ENCODE results near the gene KDR. TPM values are rescaled to one million over a fixed set of nuclear protein-coding genes. Genes with fewer than 3 reads are reported as not detected.

KDR gene
- polyA plus RNA-seq, 1 donor from 2014 or later: not detected

DNA sequence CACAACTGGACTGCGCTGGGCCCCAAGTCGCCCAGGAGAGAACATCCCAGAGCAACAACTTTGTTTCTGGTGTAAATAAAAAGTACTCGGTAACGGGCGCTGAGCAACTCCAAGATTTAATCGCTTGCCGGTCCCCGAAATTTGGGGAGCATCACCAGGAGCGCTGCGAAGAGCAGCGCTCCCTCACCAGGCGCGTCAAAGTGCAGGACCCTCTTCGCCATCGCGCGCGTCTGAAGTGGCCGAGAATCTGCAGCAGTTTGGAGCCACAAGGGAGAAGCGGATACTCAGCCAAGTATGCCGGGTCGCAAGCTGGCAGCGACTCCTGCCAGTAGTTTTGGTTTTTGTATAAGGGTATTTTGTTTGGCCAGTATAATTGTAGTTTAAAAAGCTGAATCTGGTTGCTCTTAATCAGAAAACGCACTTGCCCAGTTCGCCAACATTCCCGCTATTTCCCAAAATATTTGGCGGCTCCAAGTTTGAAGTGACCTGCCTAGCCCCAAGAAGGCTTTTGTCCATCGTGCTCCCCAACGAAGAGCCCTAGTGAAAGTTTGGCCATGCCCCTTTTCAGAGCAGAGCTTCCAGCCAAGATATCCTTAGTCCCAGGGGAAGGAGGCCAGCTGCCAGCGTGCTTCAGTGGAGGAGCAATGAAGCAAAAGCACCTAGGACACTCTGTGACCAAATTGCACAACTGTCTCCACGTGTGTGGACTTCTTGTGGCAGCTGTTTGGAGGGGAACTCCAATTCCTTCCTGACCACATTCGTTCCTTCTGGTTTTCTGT, 557 bp upstream of the KDR start:
- Histone ChIP-seq H3K79me2 (replicated peaks; ENCODE audit: insufficient read depth, low read length) (no peaks in the 10 kb centered on the region), H3K9me3 (ENCODE audit: low read length) (no peaks in the 10 kb centered on the region), H3K9me2 (ENCODE audit: insufficient read depth, low read length) (no peaks in the 10 kb centered on the region), H4K20me1 (ENCODE audit: insufficient read depth) (no peaks in the 10 kb centered on the region), H3F3A (ENCODE audit: insufficient read depth, low read length, poor library complexity, severe bottlenecking) (no peaks in the 10 kb centered on the region), H3K27ac (ENCODE audit: low read length) (no peak overlapping the region), H3K4me2 (ENCODE audit: low read length) (peak overlapping the region; percentile 67), H2AFZ (ENCODE audit: low read depth, low read length) (no peak overlapping the region), H3K27me3 (ENCODE audit: insufficient read depth, low read depth, low read length) (peaks cover 38% of the 10 kb centered on the region), H3K9ac (ENCODE audit: low read length) (no peak overlapping the region), H3K36me3 (ENCODE audit: insufficient read depth, low read length) (no peaks in the 10 kb centered on the region), H3K4me3 (ENCODE audit: low read length) (peak overlapping the region; percentile 75)
- TF ChIP-seq EP300 (conservative IDR thresholded peaks at IDR 0.05; ENCODE audit: poor library complexity, severe bottlenecking): no peak
- TF ChIP-seq TAF1 (IDR thresholded peaks at IDR 0.05; ENCODE audit: low read depth): no peak
- no peak for TF ChIP-seq RAD21 (conservative IDR thresholded peaks at IDR 0.05)
- TF ChIP-seq, protein P1, sequence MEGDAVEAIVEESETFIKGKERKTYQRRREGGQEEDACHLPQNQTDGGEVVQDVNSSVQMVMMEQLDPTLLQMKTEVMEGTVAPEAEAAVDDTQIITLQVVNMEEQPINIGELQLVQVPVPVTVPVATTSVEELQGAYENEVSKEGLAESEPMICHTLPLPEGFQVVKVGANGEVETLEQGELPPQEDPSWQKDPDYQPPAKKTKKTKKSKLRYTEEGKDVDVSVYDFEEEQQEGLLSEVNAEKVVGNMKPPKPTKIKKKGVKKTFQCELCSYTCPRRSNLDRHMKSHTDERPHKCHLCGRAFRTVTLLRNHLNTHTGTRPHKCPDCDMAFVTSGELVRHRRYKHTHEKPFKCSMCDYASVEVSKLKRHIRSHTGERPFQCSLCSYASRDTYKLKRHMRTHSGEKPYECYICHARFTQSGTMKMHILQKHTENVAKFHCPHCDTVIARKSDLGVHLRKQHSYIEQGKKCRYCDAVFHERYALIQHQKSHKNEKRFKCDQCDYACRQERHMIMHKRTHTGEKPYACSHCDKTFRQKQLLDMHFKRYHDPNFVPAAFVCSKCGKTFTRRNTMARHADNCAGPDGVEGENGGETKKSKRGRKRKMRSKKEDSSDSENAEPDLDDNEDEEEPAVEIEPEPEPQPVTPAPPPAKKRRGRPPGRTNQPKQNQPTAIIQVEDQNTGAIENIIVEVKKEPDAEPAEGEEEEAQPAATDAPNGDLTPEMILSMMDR (IDR thresholded peaks at IDR 0.05; ENCODE audit: poor library complexity, severe bottlenecking): no peak
- TF ChIP-seq MXI1 (conservative IDR thresholded peaks at IDR 0.05; ENCODE audit: poor library complexity, severe bottlenecking): no peak

DNA sequence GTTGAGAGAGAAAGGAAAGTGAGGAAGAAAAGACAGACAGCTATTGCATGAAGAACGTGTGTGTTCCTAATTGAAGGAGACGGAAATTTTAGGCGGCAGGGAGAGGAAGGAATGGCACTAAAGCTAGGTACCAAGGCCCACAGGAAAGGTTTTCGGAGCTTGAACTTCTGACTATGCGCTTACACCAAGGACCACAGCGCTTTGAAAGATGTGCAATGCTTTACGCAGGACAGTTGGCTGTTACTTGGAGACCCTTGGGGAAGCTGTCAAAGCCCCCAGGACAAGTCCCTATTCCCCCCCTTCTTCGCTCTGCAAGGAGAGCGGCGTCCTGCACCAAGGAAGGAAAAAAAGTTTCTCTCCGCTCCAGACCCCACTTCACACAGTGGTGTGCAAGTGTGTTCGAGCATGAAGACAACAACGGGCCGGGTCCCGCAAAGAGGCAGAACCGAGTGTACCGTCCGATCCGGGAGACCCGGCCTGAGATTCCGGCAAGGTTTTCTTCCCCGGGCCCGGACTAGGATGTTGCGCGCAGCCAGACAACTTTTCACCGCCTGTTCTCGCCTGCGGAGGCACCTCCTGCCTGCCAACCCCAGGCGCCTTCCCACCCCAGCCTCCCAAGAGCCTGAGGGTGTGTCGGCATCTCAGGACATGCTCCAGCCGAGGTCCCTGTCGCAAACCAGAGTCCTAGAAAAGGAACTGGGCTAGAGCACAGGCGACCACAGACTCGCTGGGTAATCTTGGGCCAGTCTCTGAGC, 896 bp downstream of the KDR start:
- Histone ChIP-seq H3K36me3 (ENCODE audit: insufficient read depth, low read length) (no peaks in the 10 kb centered on the region), H3K4me2 (ENCODE audit: low read length) (no peak overlapping the region), H2AFZ (ENCODE audit: low read depth, low read length) (no peak overlapping the region), H3K4me3 (ENCODE audit: low read length) (peak overlapping the region; percentile 75), H3K9me3 (ENCODE audit: low read length) (no peaks in the 10 kb centered on the region), H3K27me3 (ENCODE audit: insufficient read depth, low read depth, low read length) (peaks cover 38% of the 10 kb centered on the region), H4K20me1 (ENCODE audit: insufficient read depth) (no peaks in the 10 kb centered on the region), H3K79me2 (replicated peaks; ENCODE audit: insufficient read depth, low read length) (no peaks in the 10 kb centered on the region), H3K9ac (ENCODE audit: low read length) (no peak overlapping the region), H3K27ac (ENCODE audit: low read length) (no peak overlapping the region), H3F3A (ENCODE audit: insufficient read depth, low read length, poor library complexity, severe bottlenecking) (no peaks in the 10 kb centered on the region), H3K9me2 (ENCODE audit: insufficient read depth, low read length) (no peaks in the 10 kb centered on the region)
- TF ChIP-seq MXI1 (conservative IDR thresholded peaks at IDR 0.05; ENCODE audit: poor library complexity, severe bottlenecking) (no peak), EP300 (conservative IDR thresholded peaks at IDR 0.05; ENCODE audit: poor library complexity, severe bottlenecking) (no peak), TAF1 (IDR thresholded peaks at IDR 0.05; ENCODE audit: low read depth) (no peak)
- TF ChIP-seq, protein P1 (IDR thresholded peaks at IDR 0.05; ENCODE audit: poor library complexity, severe bottlenecking): no peak

DNA sequence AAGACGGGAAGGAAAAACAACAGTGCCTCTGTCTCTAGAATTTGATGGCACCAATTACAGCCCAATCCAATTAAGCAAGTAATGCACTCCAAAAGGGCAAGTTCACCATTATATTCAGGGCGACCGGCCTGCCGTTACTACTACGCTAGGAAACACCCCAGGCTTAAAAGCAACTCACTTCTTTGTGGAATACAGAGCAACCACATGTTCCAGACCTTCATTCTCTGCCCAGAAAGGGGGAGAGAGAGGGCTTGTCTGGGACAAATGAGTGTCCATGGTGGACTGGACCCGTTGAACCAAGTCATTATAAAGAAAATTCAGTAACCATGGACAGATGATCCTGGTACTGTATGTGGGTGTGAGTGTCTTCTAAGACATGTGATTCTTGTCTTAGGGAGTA, 1.6 kb downstream of the KDR start:
- Histone ChIP-seq H3K79me2 (replicated peaks; ENCODE audit: insufficient read depth, low read length) (no peaks in the 10 kb centered on the region), H3K36me3 (ENCODE audit: insufficient read depth, low read length) (no peaks in the 10 kb centered on the region), H3K4me2 (ENCODE audit: low read length) (no peak overlapping the region), H3F3A (ENCODE audit: insufficient read depth, low read length, poor library complexity, severe bottlenecking) (no peaks in the 10 kb centered on the region), H4K20me1 (ENCODE audit: insufficient read depth) (no peaks in the 10 kb centered on the region), H3K4me3 (ENCODE audit: low read length) (no peak overlapping the region), H3K9me3 (ENCODE audit: low read length) (no peaks in the 10 kb centered on the region), H3K9ac (ENCODE audit: low read length) (no peak overlapping the region), H2AFZ (ENCODE audit: low read depth, low read length) (no peak overlapping the region), H3K27me3 (ENCODE audit: insufficient read depth, low read depth, low read length) (peaks cover 38% of the 10 kb centered on the region), H3K27ac (ENCODE audit: low read length) (no peak overlapping the region), H3K9me2 (ENCODE audit: insufficient read depth, low read length) (no peaks in the 10 kb centered on the region)
- TF ChIP-seq POLR2AphosphoS5 (IDR thresholded peaks at IDR 0.05) (no peak), RAD21 (conservative IDR thresholded peaks at IDR 0.05) (no peak), SMC3 (conservative IDR thresholded peaks at IDR 0.05; ENCODE audit: poor library complexity) (no peak), MXI1 (conservative IDR thresholded peaks at IDR 0.05; ENCODE audit: poor library complexity, severe bottlenecking) (no peak), EZH2 (IDR thresholded peaks at IDR 0.05; ENCODE audit: borderline replicate concordance, insufficient read depth, low read length, poor library complexity, severe bottlenecking) (no peak), EP300 (conservative IDR thresholded peaks at IDR 0.05; ENCODE audit: poor library complexity, severe bottlenecking) (no peak)

Measured in neural cell (in vitro differentiated cells).